Gastroesophageal sphincter (tissue), 3 donors: ENCODE measurements around the gene DPEP2.

Experiments used
- POLR2A ChIP-seq, 2 donors: fragments of 450-650 bp; IDR thresholded peaks; one replicate each; pipeline ENCODE4 v1.6.1; 2017; ENCODE audit warnings: antibody characterized with exemption in 2 of 2, mild to moderate bottlenecking in 2 of 2, moderate library complexity in 1 of 2
- TF ChIP-seq, protein P1 (sequence below), 4 experiments: fragments of 200-600 bp in 2 of 4; fragments of 450-650 bp in 2 of 4; sonication (generic) in 1 of 4; IDR thresholded peaks; one replicate each; pipeline ENCODE4 v1.5.1; 2017 to 2019; ENCODE audit warnings: antibody characterized with exemption in 4 of 4, mild to moderate bottlenecking in 2 of 4, moderate library complexity in 2 of 4

DNA sequence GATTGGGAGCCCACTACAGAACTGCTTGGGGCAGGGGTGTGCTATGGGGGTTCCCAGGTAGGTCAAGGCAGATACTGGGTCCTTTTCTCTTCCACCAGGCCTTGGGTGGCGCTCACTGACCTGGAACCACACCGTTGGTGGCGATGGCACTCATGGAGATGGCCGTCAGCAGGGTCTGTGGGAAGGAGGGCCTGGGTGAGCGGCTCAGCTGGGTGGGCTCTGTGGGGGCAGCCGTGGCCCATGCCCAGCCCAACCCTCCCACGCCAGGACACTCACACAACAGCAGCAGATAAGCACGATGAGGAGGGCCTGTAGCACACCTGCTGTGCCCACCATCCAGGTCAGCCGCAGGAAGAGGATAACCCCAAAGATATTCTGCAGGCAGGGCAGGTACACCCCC is 41.7 kb downstream of the DPEP2 start:
- TF ChIP-seq, protein P1, sequence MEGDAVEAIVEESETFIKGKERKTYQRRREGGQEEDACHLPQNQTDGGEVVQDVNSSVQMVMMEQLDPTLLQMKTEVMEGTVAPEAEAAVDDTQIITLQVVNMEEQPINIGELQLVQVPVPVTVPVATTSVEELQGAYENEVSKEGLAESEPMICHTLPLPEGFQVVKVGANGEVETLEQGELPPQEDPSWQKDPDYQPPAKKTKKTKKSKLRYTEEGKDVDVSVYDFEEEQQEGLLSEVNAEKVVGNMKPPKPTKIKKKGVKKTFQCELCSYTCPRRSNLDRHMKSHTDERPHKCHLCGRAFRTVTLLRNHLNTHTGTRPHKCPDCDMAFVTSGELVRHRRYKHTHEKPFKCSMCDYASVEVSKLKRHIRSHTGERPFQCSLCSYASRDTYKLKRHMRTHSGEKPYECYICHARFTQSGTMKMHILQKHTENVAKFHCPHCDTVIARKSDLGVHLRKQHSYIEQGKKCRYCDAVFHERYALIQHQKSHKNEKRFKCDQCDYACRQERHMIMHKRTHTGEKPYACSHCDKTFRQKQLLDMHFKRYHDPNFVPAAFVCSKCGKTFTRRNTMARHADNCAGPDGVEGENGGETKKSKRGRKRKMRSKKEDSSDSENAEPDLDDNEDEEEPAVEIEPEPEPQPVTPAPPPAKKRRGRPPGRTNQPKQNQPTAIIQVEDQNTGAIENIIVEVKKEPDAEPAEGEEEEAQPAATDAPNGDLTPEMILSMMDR (IDR thresholded peaks at IDR 0.05) = no peak
- TF ChIP-seq POLR2A (IDR thresholded peaks at IDR 0.05) = no peak
